HepG2 (cell line): ENCODE results near the gene CLPSL2. TPM values are rescaled to one million over a fixed set of nuclear protein-coding genes. Genes with fewer than 3 reads are reported as not detected.

Source experiments
- ATAC-seq: fragments of 200-7000 bp; cut with Tn5 transposase; 3 replicates; pipeline ENCODE4 v1.9.1; 2020; ENCODE audit warnings: mild to moderate bottlenecking, moderate library complexity
- BruUV-seq: library from RNA; stranded (reverse); fragments of 400-500 nt; replicated peaks from 2 replicates; lab custom pipeline; 2021; lab: Mats Ljungman, UMichigan
- CTCF ChIA-PET: fragments of 300-600 bp; formaldehyde crosslinking; extraction: SDS; loops from one replicate; lab custom pipeline; 2021; ENCODE audit warnings: low total read pairs, inconsistent platforms, low intra/inter-chr PET ratio; lab: Yijun Ruan, JAX
- POLR2A ChIA-PET: fragments of 350-600 bp; sonication (Branson Sonifier 250); formaldehyde crosslinking; loops from one replicate; lab custom pipeline; 2020; ENCODE audit warnings: antibody characterized with exemption, inconsistent platforms; lab: Yijun Ruan, JAX
- DNase-seq: peaks from one replicate; pipeline ENCODE4 v3.0.0-alpha.2; 2015; ENCODE audit warnings: low spot score
- FAIRE-seq: peaks from 3 replicates; lab custom pipeline; 2011; peaks lifted over from hg19 to GRCh38; lab: Jason Lieb, UNC
- H2AFZ ChIP-seq: one replicate; pipeline ENCODE4 v1.6.1; 2011; ENCODE audit warnings: low read length, inconsistent platforms
- H3K27ac ChIP-seq: fragments of 300-600 bp; 3 replicates; pipeline ENCODE4 v1.8.0; 2011; ENCODE audit warnings: mixed run types, mild to moderate bottlenecking, mixed read lengths, low read length, inconsistent platforms; ENCODE audit not compliant: insufficient read depth; ENCODE audit errors: extremely low read length
- H3K27me3 ChIP-seq, 2 experiments: fragments of 200-600 bp in 1 of 2; 2 replicates in 1 of 2; 3 replicates in 1 of 2; pipeline versions ENCODE4 v1.6.0 to v1.8.0; 2011; ENCODE audit warnings: low read length in 2 of 2, mild to moderate bottlenecking in 2 of 2, moderate library complexity in 2 of 2, inconsistent platforms in 1 of 2; ENCODE audit not compliant: insufficient read depth in 2 of 2, control insufficient read depth in 1 of 2
- H3K36me3 ChIP-seq, 2 experiments: fragments of 200-600 bp in 1 of 2; replicated peaks in 1 of 2; 2 replicates in 1 of 2; 3 replicates in 1 of 2; pipeline versions ENCODE4 v1.5.1 to v1.8.0; 2011; ENCODE audit warnings: low read length in 2 of 2, inconsistent platforms in 1 of 2; ENCODE audit not compliant: insufficient read depth in 2 of 2, control insufficient read depth in 1 of 2
- H3K4me1 ChIP-seq: 2 replicates; pipeline ENCODE4 v1.5.1; 2012; ENCODE audit warnings: low read length, inconsistent platforms; ENCODE audit not compliant: insufficient read depth
- H3K4me2 ChIP-seq: 2 replicates; pipeline ENCODE4 v1.6.0; 2011; ENCODE audit warnings: low read depth, low read length, inconsistent platforms
- H3K4me3 ChIP-seq, 3 experiments: fragments of 200-600 bp in 1 of 3; sonication (generic), shearing (Covaris generic) in 1 of 3; replicated peaks in 1 of 3; 2 replicates each; pipeline ENCODE4 v1.5.1; 2011 to 2016; ENCODE audit warnings: low read length in 3 of 3, inconsistent platforms in 2 of 3, low read depth in 2 of 3, mild to moderate bottlenecking in 2 of 3, control low read depth in 1 of 3, mixed read lengths in 1 of 3; ENCODE audit not compliant: insufficient read depth in 1 of 3
- H3K79me2 ChIP-seq: one replicate; pipeline ENCODE4 v1.6.1; 2011; ENCODE audit warnings: low read length, inconsistent platforms; ENCODE audit not compliant: insufficient read depth
- H3K9ac ChIP-seq: 2 replicates; pipeline ENCODE4 v1.6.0; 2011; ENCODE audit warnings: mild to moderate bottlenecking, low read depth, low read length, inconsistent platforms; ENCODE audit not compliant: insufficient read depth
- H3K9me3 ChIP-seq: 2 replicates; pipeline ENCODE4 v1.5.1; 2012; ENCODE audit warnings: mild to moderate bottlenecking, low read length
- H4K20me1 ChIP-seq: 2 replicates; pipeline ENCODE4 v1.6.0; 2011; ENCODE audit warnings: inconsistent platforms, mild to moderate bottlenecking, low read length, moderate library complexity; ENCODE audit not compliant: insufficient read depth
- ELF1 ChIP-seq: sonication (generic); formaldehyde crosslinking; IDR thresholded peaks from 2 replicates; pipeline ENCODE4 v1.4.0; 2020; ENCODE audit warnings: missing genetic modification reagents
- FOXK1 ChIP-seq: sonication (generic); formaldehyde crosslinking; IDR thresholded peaks from 2 replicates; pipeline ENCODE4 v1.4.0; 2020; ENCODE audit warnings: low read depth, missing genetic modification reagents, borderline replicate concordance
- KAT2B ChIP-seq: fragments of 150-350 bp; IDR thresholded peaks from 2 replicates; pipeline ENCODE4 v1.6.1; 2014; ENCODE audit warnings: low read depth, low read length, borderline replicate concordance
- NFRKB ChIP-seq: fragments of 450-650 bp; IDR thresholded peaks from 2 replicates; pipeline ENCODE4 v1.6.1; 2017
- ZNF136 ChIP-seq: sonication (generic); formaldehyde crosslinking; IDR thresholded peaks from 2 replicates; pipeline ENCODE4 v1.8.1; 2022; ENCODE audit warnings: low read depth, mild to moderate bottlenecking, moderate library complexity, missing genetic modification reagents
- ZNF460 ChIP-seq: sonication (generic); formaldehyde crosslinking; IDR thresholded peaks from 2 replicates; pipeline ENCODE4 v1.5.1; 2020; ENCODE audit warnings: missing genetic modification reagents, mild to moderate bottlenecking, borderline replicate concordance
- ZNF629 ChIP-seq: sonication (generic); formaldehyde crosslinking; conservative IDR thresholded peaks from 2 replicates; pipeline ENCODE4 v1.5.0; 2020; ENCODE audit warnings: missing genetic modification reagents
- WGBS: methylation state at CpG from one replicate; pipeline ENCODE4 v1.1.6; 2017; ENCODE audit warnings: low lambda C conversion rate; 5-methylcytosine and 5-hydroxymethylcytosine counted together
- in situ Hi-C: cut with HindIII; loops from 2 replicates; pipeline ENCODE4 v1.10.0; 2017; ENCODE audit warnings: low pct_unique_long_range_greater_than_20kb; ENCODE audit not compliant: extremely low pct_ligation_motif_present
- intact Hi-C: fragments of 100-400 bp; cut with micrococcal nuclease; formaldehyde crosslinking; loops from one replicate; pipeline ENCODE4 v1.10.0; 2022; ENCODE audit not compliant: unreplicated experiment
- polyA plus RNA-seq, 8 experiments: library from polyadenylated mRNA; depleted of rRNA in 3 of 8; stranded (reverse) in 7 of 8; unstranded in 1 of 8; fragments of >200 nt; fragmentation: Illumina TruSeq in 4 of 8; extraction: Trizol in 4 of 8; gene quantifications; 2 replicates each; pipeline versions ENCODE4 v1.2.1 to v1.2.3, GENCODE V29; 2011 to 2016; ENCODE audit warnings: low read depth in 4 of 8, missing spikeins in 1 of 8, mixed read lengths in 1 of 8; ENCODE audit not compliant: insufficient read depth in 1 of 8
- total RNA-seq, 5 experiments: library from RNA; depleted of rRNA; stranded (reverse); fragments of >200 nt; fragmentation: Illumina TruSeq; extraction: Trizol; gene quantifications; 2 replicates each; pipeline ENCODE4 v1.2.3, GENCODE V29; 2016; ENCODE audit warnings: low read depth in 1 of 5
- TF ChIP-seq, protein P1 (sequence below): sonication (generic); formaldehyde crosslinking; IDR thresholded peaks from 2 replicates; pipeline ENCODE4 v1.4.0; 2020; ENCODE audit warnings: missing genetic modification reagents, borderline replicate concordance

Gene CLPSL2
- total and polyA plus RNA-seq, 2 of the 13 experiments (the other 11 are each of a cell fraction or from before 2014, with no cell fraction given) = not detected

GRCh38 chr6:35771343-35771627, 5.1 kb upstream of the CLPSL2 start:
- DNase-seq (no peak), ATAC-seq (peak; percentile 44), FAIRE-seq (no peak)
- H3K27ac ChIP-seq = no peak overlapping the region
- POLR2A ChIA-PET = no interaction called here
- 0% methylated on average over 2 of the region's 5 CpGs for WGBS
- H2AFZ ChIP-seq = no peak overlapping the region
- no TSS peak for BruUV-seq
- no peaks in the 10 kb centered on the region for H3K4me1 ChIP-seq
- no peak overlapping the region for H3K9ac ChIP-seq
- in situ Hi-C loops (no loop called here), intact Hi-C loops (no loop called here)
- H3K36me3 ChIP-seq = no peaks in the 10 kb centered on the region
- H4K20me1 ChIP-seq = no peaks in the 10 kb centered on the region
- peaks cover 0 to 32% of the 10 kb centered on the region in 2 experiments; a peak in 4 of 5 replicates for H3K27me3 ChIP-seq
- H3K79me2 ChIP-seq = no peaks in the 10 kb centered on the region
- H3K4me2 ChIP-seq = no peak overlapping the region
- CTCF ChIA-PET = no interaction called here
- TF ChIP-seq ZNF629 (no peak), FOXK1 (CRISPR knock-in tag) (no peak), ZNF460 (CRISPR knock-in tag) (no peak), ELF1 (CRISPR knock-in tag) (no peak), ZNF136 (CRISPR knock-in tag) (no peak), KAT2B (no peak), NFRKB (no peak)
- TF ChIP-seq, protein P1, sequence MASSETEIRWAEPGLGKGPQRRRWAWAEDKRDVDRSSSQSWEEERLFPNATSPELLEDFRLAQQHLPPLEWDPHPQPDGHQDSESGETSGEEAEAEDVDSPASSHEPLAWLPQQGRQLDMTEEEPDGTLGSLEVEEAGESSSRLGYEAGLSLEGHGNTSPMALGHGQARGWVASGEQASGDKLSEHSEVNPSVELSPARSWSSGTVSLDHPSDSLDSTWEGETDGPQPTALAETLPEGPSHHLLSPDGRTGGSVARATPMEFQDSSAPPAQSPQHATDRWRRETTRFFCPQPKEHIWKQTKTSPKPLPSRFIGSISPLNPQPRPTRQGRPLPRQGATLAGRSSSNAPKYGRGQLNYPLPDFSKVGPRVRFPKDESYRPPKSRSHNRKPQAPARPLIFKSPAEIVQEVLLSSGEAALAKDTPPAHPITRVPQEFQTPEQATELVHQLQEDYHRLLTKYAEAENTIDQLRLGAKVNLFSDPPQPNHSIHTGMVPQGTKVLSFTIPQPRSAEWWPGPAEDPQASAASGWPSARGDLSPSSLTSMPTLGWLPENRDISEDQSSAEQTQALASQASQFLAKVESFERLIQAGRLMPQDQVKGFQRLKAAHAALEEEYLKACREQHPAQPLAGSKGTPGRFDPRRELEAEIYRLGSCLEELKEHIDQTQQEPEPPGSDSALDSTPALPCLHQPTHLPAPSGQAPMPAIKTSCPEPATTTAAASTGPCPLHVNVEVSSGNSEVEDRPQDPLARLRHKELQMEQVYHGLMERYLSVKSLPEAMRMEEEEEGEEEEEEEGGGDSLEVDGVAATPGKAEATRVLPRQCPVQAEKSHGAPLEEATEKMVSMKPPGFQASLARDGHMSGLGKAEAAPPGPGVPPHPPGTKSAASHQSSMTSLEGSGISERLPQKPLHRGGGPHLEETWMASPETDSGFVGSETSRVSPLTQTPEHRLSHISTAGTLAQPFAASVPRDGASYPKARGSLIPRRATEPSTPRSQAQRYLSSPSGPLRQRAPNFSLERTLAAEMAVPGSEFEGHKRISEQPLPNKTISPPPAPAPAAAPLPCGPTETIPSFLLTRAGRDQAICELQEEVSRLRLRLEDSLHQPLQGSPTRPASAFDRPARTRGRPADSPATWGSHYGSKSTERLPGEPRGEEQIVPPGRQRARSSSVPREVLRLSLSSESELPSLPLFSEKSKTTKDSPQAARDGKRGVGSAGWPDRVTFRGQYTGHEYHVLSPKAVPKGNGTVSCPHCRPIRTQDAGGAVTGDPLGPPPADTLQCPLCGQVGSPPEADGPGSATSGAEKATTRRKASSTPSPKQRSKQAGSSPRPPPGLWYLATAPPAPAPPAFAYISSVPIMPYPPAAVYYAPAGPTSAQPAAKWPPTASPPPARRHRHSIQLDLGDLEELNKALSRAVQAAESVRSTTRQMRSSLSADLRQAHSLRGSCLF (CRISPR knock-in tag) = no peak
- TF ChIP-seq, all 625 proteins: peak for 0
- Histone ChIP-seq H3K9me3 (no peaks in the 10 kb centered on the region), H3K4me3 (no peak overlapping the region)
